ENCODE results near the gene AATF.

Gene AATF

DNA sequence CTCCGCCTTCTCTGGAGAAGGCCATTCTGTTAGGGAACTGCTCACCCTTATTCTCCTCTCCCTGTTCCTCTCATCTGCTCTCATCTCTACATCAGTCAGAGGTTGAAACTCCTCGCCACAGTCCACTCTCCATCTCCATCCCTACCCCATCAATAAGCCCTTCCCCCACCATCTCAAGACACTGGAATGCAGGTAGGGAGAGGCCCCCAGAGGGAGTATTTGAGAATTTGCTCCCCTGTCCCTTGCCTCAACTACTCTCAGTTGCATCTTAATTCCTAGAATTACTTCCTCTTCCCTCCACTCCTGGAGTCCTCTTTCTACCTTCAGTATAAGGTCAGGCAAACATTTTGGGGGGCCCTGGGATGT is 2.0 kb upstream of the AATF start:
- Histone ChIP-seq H3K4me1 (ENCODE audit: control insufficient read depth, insufficient read depth, low read length) (peaks cover 12% of the 10 kb centered on the region), H3K36me3 (ENCODE audit: control insufficient read depth, insufficient read depth, low read length) (no peaks in the 10 kb centered on the region), H3K9ac (ENCODE audit: low read length) (no peak overlapping the region), H3K9me3 (ENCODE audit: control insufficient read depth, low read length) (no peaks in the 10 kb centered on the region), H3K27me3 (ENCODE audit: control insufficient read depth, insufficient read depth, low read length) (peaks cover 67% of the 10 kb centered on the region), H3K4me3 (ENCODE audit: low read length) (no peak overlapping the region)

DNA sequence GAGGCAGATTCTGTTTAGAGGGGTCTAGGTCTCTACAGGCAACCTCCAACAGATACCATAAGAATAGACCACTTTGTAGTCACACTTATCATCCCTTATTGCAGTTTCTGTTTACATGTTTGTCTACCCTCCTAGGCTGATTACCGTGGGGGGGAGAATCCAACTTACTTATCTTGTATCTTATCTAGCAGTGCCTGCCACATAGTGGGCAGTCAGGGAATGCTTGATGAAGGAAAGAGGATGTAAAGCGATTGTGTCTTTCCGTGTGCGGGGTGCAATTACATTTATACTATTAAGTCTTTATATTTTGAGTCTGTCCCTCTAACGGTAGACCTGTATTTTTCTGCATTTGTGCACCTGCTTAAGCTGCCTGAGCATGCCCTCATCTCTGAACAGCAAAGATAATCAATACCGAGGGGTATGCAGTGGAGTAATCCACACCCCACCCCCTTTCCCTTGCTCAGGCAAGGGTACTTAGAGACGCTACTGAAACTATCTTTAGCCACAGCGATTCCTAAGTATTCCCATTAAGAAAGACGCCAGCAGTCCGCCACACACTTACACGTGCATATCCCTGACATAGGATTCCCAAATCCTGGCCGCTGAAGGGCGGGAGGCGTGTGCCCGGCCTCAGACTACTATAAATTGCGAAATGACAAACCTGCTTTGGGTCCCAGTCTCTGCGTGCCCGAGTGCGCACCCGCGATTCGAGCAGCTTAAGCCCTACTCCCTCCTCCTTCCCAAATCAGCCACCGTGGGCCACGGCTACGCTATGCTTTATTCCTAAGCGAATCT is 635 bp upstream of the AATF start:
- Histone ChIP-seq H3K9me3 (ENCODE audit: control insufficient read depth, low read length) (no peaks in the 10 kb centered on the region), H3K4me3 (ENCODE audit: low read length) (peak overlapping the region; percentile 93), H3K9ac (ENCODE audit: low read length) (peak overlapping the region; percentile 47), H3K4me1 (ENCODE audit: control insufficient read depth, insufficient read depth, low read length) (peaks cover 12% of the 10 kb centered on the region), H3K36me3 (ENCODE audit: control insufficient read depth, insufficient read depth, low read length) (no peaks in the 10 kb centered on the region), H3K27me3 (ENCODE audit: control insufficient read depth, insufficient read depth, low read length) (peaks cover 52% of the 10 kb centered on the region)

DNA sequence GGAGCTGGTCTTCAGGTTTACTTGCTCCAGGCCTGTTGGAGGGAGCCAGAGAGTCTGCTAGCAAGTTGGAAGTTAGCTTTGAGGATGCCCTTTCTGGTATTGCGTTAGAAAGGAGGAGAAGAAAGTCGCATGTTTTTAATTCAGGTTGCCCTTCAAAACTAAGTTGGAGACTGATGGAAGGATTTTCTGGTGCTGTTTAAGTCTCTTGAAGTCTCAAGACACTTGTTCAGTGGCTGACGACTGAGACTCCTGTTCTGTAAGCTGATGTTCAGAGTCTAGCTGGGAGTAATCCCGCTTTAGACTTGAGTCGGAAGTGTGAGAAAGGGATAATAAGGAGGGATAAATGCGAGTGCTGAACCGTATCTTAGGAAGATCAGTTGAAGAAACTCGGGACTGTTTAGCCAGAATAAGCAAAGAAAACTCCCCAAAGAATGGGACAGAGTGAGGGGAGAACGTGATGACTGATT is 740 bp downstream of the AATF start:
- Histone ChIP-seq H3K9ac (ENCODE audit: low read length) (peak overlapping the region; percentile 94), H3K4me1 (ENCODE audit: control insufficient read depth, insufficient read depth, low read length) (peaks cover 12% of the 10 kb centered on the region), H3K36me3 (ENCODE audit: control insufficient read depth, insufficient read depth, low read length) (peaks cover 7% of the 10 kb centered on the region), H3K9me3 (ENCODE audit: control insufficient read depth, low read length) (no peaks in the 10 kb centered on the region), H3K27me3 (ENCODE audit: control insufficient read depth, insufficient read depth, low read length) (peaks cover 39% of the 10 kb centered on the region), H3K4me3 (ENCODE audit: low read length) (peak overlapping the region; percentile 93)

DNA sequence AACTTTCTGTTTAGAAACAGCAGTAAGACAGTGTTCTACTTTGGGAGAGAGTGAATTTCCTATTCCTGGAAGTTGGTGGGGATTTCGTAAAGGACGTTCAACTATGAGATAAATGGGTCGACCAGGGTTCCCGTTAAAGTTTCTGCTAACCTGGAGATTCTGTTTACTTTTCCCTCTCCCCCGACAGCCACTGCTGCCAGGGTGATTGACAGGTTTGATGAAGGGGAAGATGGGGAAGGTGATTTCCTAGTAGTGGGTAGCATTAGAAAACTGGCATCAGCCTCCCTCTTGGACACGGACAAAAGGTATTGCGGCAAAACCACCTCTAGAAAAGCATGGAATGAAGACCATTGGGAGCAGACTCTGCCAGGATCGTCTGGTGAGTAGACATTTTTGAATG is 1.3 kb downstream of the AATF start:
- H3K9me3 ChIP-seq (ENCODE audit: control insufficient read depth, low read length): no peaks in the 10 kb centered on the region
- H3K4me3 ChIP-seq (ENCODE audit: low read length): no peak overlapping the region
- H3K9ac ChIP-seq (ENCODE audit: low read length): no peak overlapping the region
- peaks cover 33% of the 10 kb centered on the region for H3K27me3 ChIP-seq (ENCODE audit: control insufficient read depth, insufficient read depth, low read length)
- peaks cover 7% of the 10 kb centered on the region for H3K36me3 ChIP-seq (ENCODE audit: control insufficient read depth, insufficient read depth, low read length)
- peaks cover 12% of the 10 kb centered on the region for H3K4me1 ChIP-seq (ENCODE audit: control insufficient read depth, insufficient read depth, low read length)

DNA sequence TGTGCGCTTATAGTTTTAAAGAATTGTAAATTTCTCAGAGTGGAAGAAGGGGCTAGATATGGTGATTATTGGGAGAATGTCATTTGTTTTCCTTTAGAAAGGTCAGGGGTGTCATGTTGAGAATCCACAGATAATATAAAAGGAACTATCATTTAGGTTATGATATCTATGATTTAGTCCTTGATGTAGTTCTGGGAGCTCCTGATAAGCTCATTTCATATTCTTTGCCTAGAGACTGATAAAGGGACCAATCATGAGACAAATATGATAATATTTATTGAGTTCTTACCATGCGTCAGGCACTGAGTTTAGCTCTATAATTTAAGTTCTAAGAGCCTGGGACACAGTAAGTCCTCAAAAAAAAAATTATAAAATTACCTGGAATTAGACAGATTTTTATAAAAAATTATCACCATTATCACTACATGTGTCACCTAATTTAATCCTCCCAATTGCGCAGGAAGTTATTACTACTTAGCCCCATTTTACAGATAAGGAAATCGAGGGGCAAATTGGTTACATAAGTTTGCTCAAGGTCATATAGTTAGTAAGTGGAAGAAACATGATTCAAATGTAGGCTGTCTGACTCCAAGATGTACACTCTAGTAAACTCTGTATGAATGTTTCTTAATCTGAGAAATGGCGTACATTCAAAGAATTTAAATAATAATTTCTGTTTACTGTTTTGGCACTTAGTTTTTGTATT is 2.5 kb downstream of the AATF start:
- Histone ChIP-seq H3K27me3 (ENCODE audit: control insufficient read depth, insufficient read depth, low read length) (peaks cover 21% of the 10 kb centered on the region), H3K4me1 (ENCODE audit: control insufficient read depth, insufficient read depth, low read length) (peaks cover 12% of the 10 kb centered on the region), H3K4me3 (ENCODE audit: low read length) (no peak overlapping the region), H3K9me3 (ENCODE audit: control insufficient read depth, low read length) (no peaks in the 10 kb centered on the region), H3K9ac (ENCODE audit: low read length) (no peak overlapping the region), H3K36me3 (ENCODE audit: control insufficient read depth, insufficient read depth, low read length) (peaks cover 7% of the 10 kb centered on the region)

DNA sequence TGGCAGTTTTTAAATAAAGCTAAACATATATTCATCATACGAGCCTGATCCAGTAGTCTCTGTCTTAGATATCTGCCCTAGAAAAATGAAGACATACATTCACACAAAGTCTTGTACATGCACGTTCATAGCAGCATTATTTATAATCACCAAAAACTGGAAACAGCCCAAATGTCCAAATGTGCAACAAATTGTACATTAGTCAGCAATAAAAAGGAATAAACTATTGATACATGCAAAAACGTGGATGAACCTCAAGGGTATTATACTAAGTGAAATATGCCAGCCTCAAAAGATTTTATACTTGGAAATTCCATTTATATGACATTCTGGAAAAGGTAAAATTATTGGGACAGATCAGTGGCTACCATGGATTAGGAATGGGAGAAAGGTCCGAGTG is 22.8 kb downstream of the AATF start:
- Histone ChIP-seq H3K36me3 (ENCODE audit: control insufficient read depth, insufficient read depth, low read length) (no peaks in the 10 kb centered on the region), H3K4me1 (ENCODE audit: control insufficient read depth, insufficient read depth, low read length) (no peaks in the 10 kb centered on the region), H3K9me3 (ENCODE audit: control insufficient read depth, low read length) (no peaks in the 10 kb centered on the region), H3K4me3 (ENCODE audit: low read length) (no peak overlapping the region), H3K9ac (ENCODE audit: low read length) (no peak overlapping the region), H3K27me3 (ENCODE audit: control insufficient read depth, insufficient read depth, low read length) (no peaks in the 10 kb centered on the region)

DNA sequence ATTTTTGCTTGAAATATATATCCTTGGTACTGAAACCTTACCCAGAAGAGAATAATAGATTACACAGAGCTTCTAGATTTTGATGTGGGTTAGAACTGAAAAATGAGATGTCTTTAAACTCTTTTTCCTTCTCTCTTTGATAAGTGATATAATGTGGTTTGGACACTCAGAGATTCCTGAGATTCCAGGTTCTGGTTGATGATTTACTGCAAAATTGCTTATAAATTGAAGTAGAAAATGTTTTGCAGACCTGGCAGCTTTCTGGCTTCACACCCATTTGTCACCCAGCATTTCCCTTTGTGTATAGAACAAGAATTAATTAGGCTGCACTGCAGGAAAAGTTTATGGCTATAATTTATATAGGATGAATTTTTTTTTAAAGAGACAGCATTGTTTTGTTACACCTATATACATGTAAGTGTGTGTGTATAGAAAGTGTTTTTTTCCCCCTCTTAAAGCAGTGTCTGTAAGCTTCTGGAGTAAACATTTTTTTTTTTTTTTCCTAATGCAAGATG is 23.5 kb downstream of the AATF start:
- Histone ChIP-seq H3K9ac (ENCODE audit: low read length) (no peak overlapping the region), H3K27me3 (ENCODE audit: control insufficient read depth, insufficient read depth, low read length) (no peaks in the 10 kb centered on the region), H3K36me3 (ENCODE audit: control insufficient read depth, insufficient read depth, low read length) (no peaks in the 10 kb centered on the region), H3K9me3 (ENCODE audit: control insufficient read depth, low read length) (no peaks in the 10 kb centered on the region), H3K4me1 (ENCODE audit: control insufficient read depth, insufficient read depth, low read length) (no peaks in the 10 kb centered on the region), H3K4me3 (ENCODE audit: low read length) (no peak overlapping the region)

DNA sequence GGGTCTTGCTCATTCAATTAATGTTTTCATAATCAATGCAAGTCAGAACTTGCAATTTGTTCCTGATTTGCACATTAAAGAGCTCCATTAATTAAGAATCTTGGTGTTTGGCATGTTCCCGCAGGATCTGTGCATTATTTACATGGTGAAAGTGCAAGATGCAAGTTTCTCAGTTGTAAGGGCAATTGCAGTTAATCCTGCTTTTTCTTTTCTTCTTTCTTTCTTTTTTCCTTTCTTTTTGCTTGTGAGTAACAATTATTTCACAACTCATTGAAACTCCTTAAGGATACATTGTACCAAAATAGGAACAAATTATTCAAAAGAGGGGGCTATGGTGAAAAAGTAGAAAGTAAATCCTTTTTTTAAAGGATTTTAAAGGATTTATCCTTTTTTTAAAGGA is 24.2 kb downstream of the AATF start:
- no peaks in the 10 kb centered on the region for H3K27me3 ChIP-seq (ENCODE audit: control insufficient read depth, insufficient read depth, low read length)
- H3K9ac ChIP-seq (ENCODE audit: low read length): no peak overlapping the region
- H3K4me1 ChIP-seq (ENCODE audit: control insufficient read depth, insufficient read depth, low read length): no peaks in the 10 kb centered on the region

DNA sequence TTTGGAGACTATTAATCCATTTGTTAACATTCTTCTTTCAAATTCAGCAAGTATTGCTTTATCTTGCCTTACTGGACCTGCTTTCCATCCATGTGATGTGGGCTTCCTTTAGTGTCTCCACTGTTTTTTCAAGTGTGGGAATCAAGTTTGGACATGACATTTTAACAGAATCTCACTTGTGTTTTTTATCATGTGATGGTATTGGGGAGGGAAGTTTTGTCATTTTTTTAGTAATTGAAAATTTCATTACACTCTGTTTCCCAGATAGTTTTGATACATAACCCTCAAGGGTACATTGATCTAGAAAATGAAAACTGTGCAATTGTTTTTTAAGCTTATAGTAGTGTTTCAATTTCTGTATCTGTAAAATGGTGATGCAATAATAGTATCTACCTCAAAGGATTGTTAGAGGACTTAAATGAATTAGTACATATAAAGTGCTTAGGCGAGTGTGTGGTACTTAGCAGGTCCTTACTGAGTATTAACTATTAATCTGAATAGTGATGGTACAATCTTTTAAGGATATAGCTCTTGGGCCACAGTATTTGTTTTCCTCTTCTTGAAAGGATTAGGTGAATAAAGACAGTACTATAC is 27.3 kb downstream of the AATF start:
- Histone ChIP-seq H3K4me1 (ENCODE audit: control insufficient read depth, insufficient read depth, low read length) (peaks cover 10% of the 10 kb centered on the region), H3K9me3 (ENCODE audit: control insufficient read depth, low read length) (no peaks in the 10 kb centered on the region), H3K27me3 (ENCODE audit: control insufficient read depth, insufficient read depth, low read length) (no peaks in the 10 kb centered on the region), H3K36me3 (ENCODE audit: control insufficient read depth, insufficient read depth, low read length) (no peaks in the 10 kb centered on the region), H3K9ac (ENCODE audit: low read length) (no peak overlapping the region), H3K4me3 (ENCODE audit: low read length) (no peak overlapping the region)

More for the DNA sequence above, 24.2 kb downstream of the AATF start:
- Histone ChIP-seq H3K9me3 (ENCODE audit: control insufficient read depth, low read length) (no peaks in the 10 kb centered on the region), H3K36me3 (ENCODE audit: control insufficient read depth, insufficient read depth, low read length) (no peaks in the 10 kb centered on the region), H3K4me3 (ENCODE audit: low read length) (no peak overlapping the region)

DNA sequence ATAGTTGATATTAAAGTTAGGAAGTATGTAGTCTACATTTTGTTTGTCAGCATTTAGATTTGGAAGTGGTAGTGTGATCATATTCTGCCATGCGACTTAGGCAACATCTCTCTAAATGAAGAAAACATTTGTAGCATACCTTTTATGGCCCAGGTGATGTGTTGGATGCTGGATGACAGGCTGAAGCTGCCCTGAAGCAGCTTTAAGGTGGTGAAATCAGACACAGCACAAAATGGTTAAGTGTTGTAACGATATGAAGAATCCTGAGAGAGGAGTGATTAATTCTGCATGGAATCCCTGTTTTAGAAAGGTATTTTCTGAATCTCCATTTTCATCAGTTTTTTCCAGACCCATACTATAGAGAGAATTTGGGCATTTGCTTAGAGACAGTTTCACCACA is 28.3 kb downstream of the AATF start:
- Histone ChIP-seq H3K9me3 (ENCODE audit: control insufficient read depth, low read length) (no peaks in the 10 kb centered on the region), H3K9ac (ENCODE audit: low read length) (no peak overlapping the region), H3K4me3 (ENCODE audit: low read length) (no peak overlapping the region), H3K36me3 (ENCODE audit: control insufficient read depth, insufficient read depth, low read length) (no peaks in the 10 kb centered on the region), H3K4me1 (ENCODE audit: control insufficient read depth, insufficient read depth, low read length) (peaks cover 10% of the 10 kb centered on the region), H3K27me3 (ENCODE audit: control insufficient read depth, insufficient read depth, low read length) (no peaks in the 10 kb centered on the region)

DNA sequence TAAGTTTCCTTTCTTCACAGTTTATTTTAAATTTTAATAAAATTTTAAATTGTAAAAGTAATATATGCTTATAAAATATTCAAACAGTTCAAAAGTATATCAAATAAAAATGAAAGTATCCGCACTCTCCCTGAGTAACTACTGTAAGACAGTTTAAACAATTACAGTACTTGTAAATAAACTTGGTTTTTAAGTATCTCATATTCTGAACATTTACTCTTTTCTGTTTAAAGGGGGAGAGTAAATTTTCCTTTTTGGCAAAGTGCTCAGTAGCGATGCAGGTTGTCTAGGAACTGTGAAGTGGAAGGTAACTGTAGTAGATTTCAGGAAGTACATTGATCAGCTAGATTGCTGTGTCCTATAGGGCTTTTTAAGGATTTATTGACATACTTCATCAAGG is 28.8 kb downstream of the AATF start:
- no peak overlapping the region for H3K9ac ChIP-seq (ENCODE audit: low read length)
- H3K4me3 ChIP-seq (ENCODE audit: low read length): no peak overlapping the region
- peaks cover 10% of the 10 kb centered on the region for H3K4me1 ChIP-seq (ENCODE audit: control insufficient read depth, insufficient read depth, low read length)
- H3K36me3 ChIP-seq (ENCODE audit: control insufficient read depth, insufficient read depth, low read length): no peaks in the 10 kb centered on the region
- no peaks in the 10 kb centered on the region for H3K9me3 ChIP-seq (ENCODE audit: control insufficient read depth, low read length)
- no peaks in the 10 kb centered on the region for H3K27me3 ChIP-seq (ENCODE audit: control insufficient read depth, insufficient read depth, low read length)
